PFSK-1 (cell line): ENCODE data around the gene CALCOCO1.

Experiments used
- FOXP2 ChIP-seq: optimal IDR thresholded peaks from 2 replicates; pipeline ENCODE3; 2011; ENCODE audit warnings: borderline replicate concordance, control low read depth, inconsistent platforms; ENCODE audit not compliant: insufficient read depth; ENCODE audit errors: extremely low read length, extremely low read depth
- POLR2AphosphoS5 ChIP-seq: IDR thresholded peaks from 2 replicates; pipeline ENCODE4 v1.6.1; 2012; ENCODE audit warnings: low read depth, mild to moderate bottlenecking, control low read depth, low read length, moderate library complexity
- SIN3A ChIP-seq: IDR thresholded peaks from 2 replicates; pipeline ENCODE4 v1.6.1; 2012; ENCODE audit warnings: mild to moderate bottlenecking, low read length, moderate library complexity, borderline replicate concordance; ENCODE audit not compliant: insufficient read depth
- TAF1 ChIP-seq: IDR thresholded peaks from 2 replicates; pipeline ENCODE4 v1.6.1; 2012; ENCODE audit warnings: low read length, control low read depth, borderline replicate concordance; ENCODE audit not compliant: insufficient read depth
- TF ChIP-seq, protein P1 (sequence below), 2 experiments: IDR thresholded peaks; 2 replicates each; pipeline versions ENCODE4 v1.6.1 to v1.8.0; 2011 to 2012; ENCODE audit warnings: low read depth in 2 of 2, low read length in 2 of 2, control low read depth in 1 of 2, inconsistent platforms in 1 of 2, mild to moderate bottlenecking in 1 of 2, moderate library complexity in 1 of 2; ENCODE audit not compliant: insufficient read depth in 1 of 2

The CALCOCO1 gene

DNA sequence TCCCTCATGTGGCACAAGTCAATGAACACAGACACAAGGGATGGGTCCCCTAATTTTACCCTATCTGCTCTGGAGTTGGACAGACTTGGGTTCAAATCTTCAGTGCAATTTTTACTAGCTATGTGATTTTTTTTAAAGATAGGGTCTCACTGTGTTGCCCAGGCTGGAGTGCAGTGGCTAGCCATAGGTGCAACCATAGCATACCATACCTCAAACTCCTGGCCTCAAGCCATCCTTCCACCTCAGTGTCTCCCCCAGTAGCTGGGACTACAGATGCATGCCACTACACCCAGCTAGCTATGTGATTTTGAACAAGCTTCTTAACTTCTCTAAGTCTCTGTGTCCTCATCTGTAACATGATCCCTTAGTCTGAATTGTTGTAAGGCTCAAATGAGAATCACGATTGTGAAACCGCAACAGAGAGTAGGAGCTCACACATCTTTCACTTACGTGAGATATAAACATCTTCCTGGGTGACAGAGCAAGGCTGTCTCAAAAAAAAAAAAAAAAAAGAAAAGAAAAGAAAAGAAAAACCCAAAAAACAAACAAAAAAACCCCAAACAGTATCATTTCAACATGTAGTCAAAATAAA is 4.7 kb downstream of the CALCOCO1 start:
- TF ChIP-seq SIN3A (no peak), TAF1 (no peak), POLR2AphosphoS5 (no peak), FOXP2 (no peak)
- TF ChIP-seq, protein P1, sequence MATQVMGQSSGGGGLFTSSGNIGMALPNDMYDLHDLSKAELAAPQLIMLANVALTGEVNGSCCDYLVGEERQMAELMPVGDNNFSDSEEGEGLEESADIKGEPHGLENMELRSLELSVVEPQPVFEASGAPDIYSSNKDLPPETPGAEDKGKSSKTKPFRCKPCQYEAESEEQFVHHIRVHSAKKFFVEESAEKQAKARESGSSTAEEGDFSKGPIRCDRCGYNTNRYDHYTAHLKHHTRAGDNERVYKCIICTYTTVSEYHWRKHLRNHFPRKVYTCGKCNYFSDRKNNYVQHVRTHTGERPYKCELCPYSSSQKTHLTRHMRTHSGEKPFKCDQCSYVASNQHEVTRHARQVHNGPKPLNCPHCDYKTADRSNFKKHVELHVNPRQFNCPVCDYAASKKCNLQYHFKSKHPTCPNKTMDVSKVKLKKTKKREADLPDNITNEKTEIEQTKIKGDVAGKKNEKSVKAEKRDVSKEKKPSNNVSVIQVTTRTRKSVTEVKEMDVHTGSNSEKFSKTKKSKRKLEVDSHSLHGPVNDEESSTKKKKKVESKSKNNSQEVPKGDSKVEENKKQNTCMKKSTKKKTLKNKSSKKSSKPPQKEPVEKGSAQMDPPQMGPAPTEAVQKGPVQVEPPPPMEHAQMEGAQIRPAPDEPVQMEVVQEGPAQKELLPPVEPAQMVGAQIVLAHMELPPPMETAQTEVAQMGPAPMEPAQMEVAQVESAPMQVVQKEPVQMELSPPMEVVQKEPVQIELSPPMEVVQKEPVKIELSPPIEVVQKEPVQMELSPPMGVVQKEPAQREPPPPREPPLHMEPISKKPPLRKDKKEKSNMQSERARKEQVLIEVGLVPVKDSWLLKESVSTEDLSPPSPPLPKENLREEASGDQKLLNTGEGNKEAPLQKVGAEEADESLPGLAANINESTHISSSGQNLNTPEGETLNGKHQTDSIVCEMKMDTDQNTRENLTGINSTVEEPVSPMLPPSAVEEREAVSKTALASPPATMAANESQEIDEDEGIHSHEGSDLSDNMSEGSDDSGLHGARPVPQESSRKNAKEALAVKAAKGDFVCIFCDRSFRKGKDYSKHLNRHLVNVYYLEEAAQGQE (IDR thresholded peaks at IDR 0.05; ENCODE audit: insufficient read depth in 1 of 2, low read depth in 2 of 2, low read length in 2 of 2) = no peak

DNA sequence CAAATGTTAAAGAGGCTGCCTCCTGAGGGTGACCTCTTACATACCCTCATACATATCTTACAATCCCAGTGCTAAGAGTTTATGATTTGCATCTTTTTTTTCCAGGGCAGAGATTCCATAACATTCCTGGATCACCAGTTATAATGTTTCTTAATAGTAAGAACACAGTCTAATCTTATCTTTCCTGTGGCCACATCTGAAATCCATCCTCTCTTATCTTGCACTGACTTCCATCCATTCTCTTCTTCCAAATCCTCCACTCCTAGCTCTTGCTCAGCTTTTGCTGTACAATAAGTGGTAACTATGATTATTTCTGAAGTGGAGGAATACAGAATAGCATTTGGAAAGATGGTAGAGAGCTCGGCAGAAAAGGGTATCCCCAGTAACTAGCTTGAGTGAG is 6.3 kb downstream of the CALCOCO1 start:
- TF ChIP-seq FOXP2 (no peak), SIN3A (no peak), POLR2AphosphoS5 (no peak), TAF1 (no peak)
- TF ChIP-seq, protein P1 (IDR thresholded peaks at IDR 0.05; ENCODE audit: insufficient read depth in 1 of 2, low read depth in 2 of 2, low read length in 2 of 2) = no peak

DNA sequence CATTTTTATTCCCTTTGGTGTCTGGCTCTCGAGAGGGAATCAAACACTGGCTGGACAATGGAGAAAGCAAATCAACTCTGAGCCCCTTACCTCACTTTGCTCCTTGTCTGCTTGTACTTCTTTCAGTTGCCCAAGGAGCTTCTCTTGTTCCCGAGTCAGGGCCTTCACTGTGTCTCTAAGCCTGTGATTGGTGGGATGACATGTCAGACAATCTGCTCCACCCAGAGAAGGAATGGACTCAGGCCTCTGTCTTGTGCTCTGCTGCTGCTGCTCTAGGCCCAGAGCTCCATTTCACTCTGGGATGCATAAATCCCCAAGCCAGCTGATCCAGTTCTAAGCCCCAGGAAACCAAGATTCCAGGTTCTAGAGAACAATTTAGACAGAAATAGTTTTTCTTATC is 7.6 kb downstream of the CALCOCO1 start:
- TF ChIP-seq TAF1 (no peak), POLR2AphosphoS5 (no peak), SIN3A (no peak), FOXP2 (no peak)
- TF ChIP-seq, protein P1 (IDR thresholded peaks at IDR 0.05; ENCODE audit: insufficient read depth in 1 of 2, low read depth in 2 of 2, low read length in 2 of 2) = no peak

DNA sequence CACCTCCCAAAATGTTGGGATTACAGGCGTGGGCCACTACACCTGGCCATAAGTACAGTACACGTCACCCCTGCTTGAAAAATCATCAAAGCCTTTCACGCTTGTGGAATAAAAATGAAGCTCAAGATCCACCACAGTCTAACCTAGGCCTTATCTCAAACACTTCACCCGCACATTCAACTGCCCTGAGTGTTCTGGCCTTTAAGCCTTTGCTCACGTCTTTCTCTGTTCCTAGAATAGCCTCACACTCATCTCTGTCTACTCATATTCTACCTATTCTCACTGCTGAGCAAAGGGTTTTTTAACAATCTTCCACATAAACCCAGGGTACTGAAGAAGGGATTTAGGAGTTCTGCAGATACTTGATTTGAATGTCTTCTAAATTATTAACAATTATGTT is 9.9 kb downstream of the CALCOCO1 start:
- TF ChIP-seq, protein P1 (IDR thresholded peaks at IDR 0.05; ENCODE audit: insufficient read depth in 1 of 2, low read depth in 2 of 2, low read length in 2 of 2) = no peak
- TF ChIP-seq POLR2AphosphoS5 = no peak
- no peak for TF ChIP-seq SIN3A
- no peak for TF ChIP-seq FOXP2
- no peak for TF ChIP-seq TAF1

DNA sequence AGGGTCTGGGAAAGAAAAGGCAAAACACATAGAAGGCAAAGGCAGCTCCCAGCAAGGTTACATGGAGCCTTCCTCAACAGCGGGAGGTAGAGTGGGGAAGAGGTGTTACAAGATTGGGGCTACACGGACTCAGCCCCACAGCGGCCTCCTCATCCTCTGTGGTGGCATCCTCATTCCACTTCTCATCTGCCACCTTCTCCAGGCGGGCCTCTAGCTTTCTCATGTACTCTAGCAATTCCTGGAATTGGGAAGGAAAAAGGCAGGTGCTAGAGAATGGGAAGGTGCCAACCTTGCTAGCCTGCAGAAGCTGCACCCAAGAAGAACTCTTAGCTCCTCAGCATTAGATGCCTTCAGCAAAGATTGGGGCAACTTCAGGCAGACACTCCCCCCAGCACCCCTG is 13.2 kb downstream of the CALCOCO1 start:
- TF ChIP-seq TAF1 (no peak), SIN3A (no peak), FOXP2 (no peak), POLR2AphosphoS5 (no peak)
- TF ChIP-seq, protein P1 (IDR thresholded peaks at IDR 0.05; ENCODE audit: insufficient read depth in 1 of 2, low read depth in 2 of 2, low read length in 2 of 2) = no peak
